Ammon's horn (tissue), 1 donor: ENCODE data around the gene HARBI1.

Source experiments
- DNase-seq: peaks from one replicate; pipeline ENCODE4 v3.0.0-alpha.2; 2016; ENCODE audit warnings: low spot score

Gene HARBI1

GRCh38 chr11:46554213-46555147 lies 62.5 kb downstream of the HARBI1 start:
- DNase-seq = no peak

GRCh38 chr11:46553814-46554212 lies 63.2 kb downstream of the HARBI1 start:
- DNase-seq = no peak
